Endothelial cell (in vitro differentiated cells): Measurements from ENCODE around the gene TFF3. TPM values are rescaled to one million over a fixed set of nuclear protein-coding genes. Genes with fewer than 3 reads are reported as not detected.

Experiments used
- DNase-seq: peaks from one replicate; pipeline ENCODE4 v3.0.0; 2021; ENCODE audit warnings: low spot score
- H3K27ac Mint-ChIP-seq: one replicate; pipeline ENCODE4 v1.8.0; 2021; ENCODE audit warnings: mixed read lengths, inconsistent platforms; ENCODE audit not compliant: unreplicated experiment
- H3K27me3 Mint-ChIP-seq: one replicate; pipeline ENCODE4 v1.8.0; 2021; ENCODE audit warnings: mild to moderate bottlenecking, moderate library complexity, mixed read lengths, inconsistent platforms; ENCODE audit not compliant: unreplicated experiment
- H3K36me3 Mint-ChIP-seq: one replicate; pipeline ENCODE4 v1.8.0; 2021; ENCODE audit warnings: mild to moderate bottlenecking, low read depth, mixed read lengths, inconsistent platforms; ENCODE audit not compliant: unreplicated experiment
- H3K4me1 Mint-ChIP-seq: one replicate; pipeline ENCODE4 v1.8.0; 2021; ENCODE audit warnings: mild to moderate bottlenecking, mixed read lengths, inconsistent platforms; ENCODE audit not compliant: unreplicated experiment
- H3K4me3 Mint-ChIP-seq: one replicate; pipeline ENCODE4 v1.8.0; 2021; ENCODE audit warnings: mild to moderate bottlenecking, mixed read lengths, inconsistent platforms; ENCODE audit not compliant: unreplicated experiment
- H3K9me3 Mint-ChIP-seq: one replicate; pipeline ENCODE4 v1.8.0; 2021; ENCODE audit warnings: mixed read lengths, inconsistent platforms; ENCODE audit not compliant: unreplicated experiment
- CTCF ChIP-seq: fragments of 200-600 bp; sonication (generic); IDR thresholded peaks from one replicate; pipeline ENCODE4 v1.5.0; 2021; ENCODE audit warnings: antibody characterized with exemption; ENCODE audit not compliant: unreplicated experiment
- long read RNA-seq: library from polyadenylated mRNA; unstranded; transcript quantifications from one replicate; pipeline ENCODE4 v2.0.0, GENCODE V29; 2020; ENCODE audit not compliant: unreplicated experiment
- total RNA-seq: library from RNA; stranded (reverse); fragmentation: NEBNext Ultra II Directional; extraction: Animal tissue kit (Norgen Biotek cat#: 25700); gene quantifications from one replicate; pipeline ENCODE4 v1.2.1, GENCODE V29; 2021; ENCODE audit not compliant: unreplicated experiment

Gene TFF3
- total RNA-seq: not detected
- long read RNA-seq: 0 reads

GRCh38 chr21:42315296-42315891 lies at the start of gene TFF3:
Gene TFF3 (minus strand): TSS chr21:42315409. CDS start chr21:42315374, 35 bp downstream.
- Mint-ChIP-seq H3K4me1 (peaks cover 5% of the 10 kb centered on the region), H3K4me3 (no peak within 1 kb of the TSS), H3K36me3 (no peaks in the 10 kb centered on the region), H3K27ac (no peak within 1 kb of the TSS), H3K9me3 (no peaks in the 10 kb centered on the region), H3K27me3 (peaks cover 5% of the 10 kb centered on the region)
- no peak for DNase-seq
- TF ChIP-seq CTCF: no peak

- Mint-ChIP-seq H3K9me3 (no peaks in the 10 kb centered on the region), H3K4me3 (no peak overlapping the region), H3K36me3 (peaks cover 4% of the 10 kb centered on the region), H3K4me1 (peaks cover 3% of the 10 kb centered on the region), H3K27ac (no peak overlapping the region), H3K27me3 (peaks cover 3% of the 10 kb centered on the region)
- no peak for DNase-seq
- TF ChIP-seq CTCF: no peak
Observed at GRCh38 chr21:42364304-42364865, 49.2 kb upstream of the TFF3 start.

- DNase-seq: no peak
- Mint-ChIP-seq H3K4me3 (no peak overlapping the region), H3K27ac (no peak overlapping the region), H3K27me3 (peaks cover 3% of the 10 kb centered on the region), H3K4me1 (peaks cover 3% of the 10 kb centered on the region), H3K36me3 (peaks cover 4% of the 10 kb centered on the region), H3K9me3 (peaks cover 4% of the 10 kb centered on the region)
- no peak for TF ChIP-seq CTCF
Observed at GRCh38 chr21:42363312-42363711, 48.1 kb upstream of the TFF3 start.

- H3K9me3 Mint-ChIP-seq: peaks cover 5% of the 10 kb centered on the region
- peaks cover 7% of the 10 kb centered on the region for H3K36me3 Mint-ChIP-seq
- H3K4me1 Mint-ChIP-seq: peaks cover 3% of the 10 kb centered on the region
- TF ChIP-seq CTCF: no peak
- no peak for DNase-seq
- H3K27me3 Mint-ChIP-seq: peaks cover 2% of the 10 kb centered on the region
- no peak overlapping the region for H3K27ac Mint-ChIP-seq
- H3K4me3 Mint-ChIP-seq: no peak overlapping the region
Observed at GRCh38 chr21:42362700-42363099, 47.5 kb upstream of the TFF3 start.

GRCh38 chr21:42362198-42362597 lies 47.0 kb upstream of the TFF3 start:
- peaks cover 10% of the 10 kb centered on the region for H3K36me3 Mint-ChIP-seq
- no peak for TF ChIP-seq CTCF
- peaks cover 5% of the 10 kb centered on the region for H3K9me3 Mint-ChIP-seq
- peaks cover 3% of the 10 kb centered on the region for H3K4me1 Mint-ChIP-seq
- peaks cover 2% of the 10 kb centered on the region for H3K27me3 Mint-ChIP-seq
- no peak overlapping the region for H3K4me3 Mint-ChIP-seq
- DNase-seq: no peak
- no peak overlapping the region for H3K27ac Mint-ChIP-seq
